Endothelial cell (in vitro differentiated cells): ENCODE measurements around the gene LAPTM4A. TPM values are rescaled to one million over a fixed set of nuclear protein-coding genes. Genes with fewer than 3 reads are reported as not detected.

Experiments used
- DNase-seq: peaks from one replicate; pipeline ENCODE4 v3.0.0; 2021; ENCODE audit warnings: low spot score
- H3K27ac Mint-ChIP-seq: one replicate; pipeline ENCODE4 v1.8.0; 2021; ENCODE audit warnings: mixed read lengths, inconsistent platforms; ENCODE audit not compliant: unreplicated experiment
- H3K27me3 Mint-ChIP-seq: one replicate; pipeline ENCODE4 v1.8.0; 2021; ENCODE audit warnings: mild to moderate bottlenecking, moderate library complexity, mixed read lengths, inconsistent platforms; ENCODE audit not compliant: unreplicated experiment
- H3K36me3 Mint-ChIP-seq: one replicate; pipeline ENCODE4 v1.8.0; 2021; ENCODE audit warnings: mild to moderate bottlenecking, low read depth, mixed read lengths, inconsistent platforms; ENCODE audit not compliant: unreplicated experiment
- H3K4me1 Mint-ChIP-seq: one replicate; pipeline ENCODE4 v1.8.0; 2021; ENCODE audit warnings: mild to moderate bottlenecking, mixed read lengths, inconsistent platforms; ENCODE audit not compliant: unreplicated experiment
- H3K4me3 Mint-ChIP-seq: one replicate; pipeline ENCODE4 v1.8.0; 2021; ENCODE audit warnings: mild to moderate bottlenecking, mixed read lengths, inconsistent platforms; ENCODE audit not compliant: unreplicated experiment
- H3K9me3 Mint-ChIP-seq: one replicate; pipeline ENCODE4 v1.8.0; 2021; ENCODE audit warnings: mixed read lengths, inconsistent platforms; ENCODE audit not compliant: unreplicated experiment
- CTCF ChIP-seq: fragments of 200-600 bp; sonication (generic); IDR thresholded peaks from one replicate; pipeline ENCODE4 v1.5.0; 2021; ENCODE audit warnings: antibody characterized with exemption; ENCODE audit not compliant: unreplicated experiment
- total RNA-seq: library from RNA; stranded (reverse); fragmentation: NEBNext Ultra II Directional; extraction: Animal tissue kit (Norgen Biotek cat#: 25700); gene quantifications from one replicate; pipeline ENCODE4 v1.2.1, GENCODE V29; 2021; ENCODE audit not compliant: unreplicated experiment

LAPTM4A gene
- total RNA-seq, 1 donor from 2014 or later, result 264 TPM

DNA sequence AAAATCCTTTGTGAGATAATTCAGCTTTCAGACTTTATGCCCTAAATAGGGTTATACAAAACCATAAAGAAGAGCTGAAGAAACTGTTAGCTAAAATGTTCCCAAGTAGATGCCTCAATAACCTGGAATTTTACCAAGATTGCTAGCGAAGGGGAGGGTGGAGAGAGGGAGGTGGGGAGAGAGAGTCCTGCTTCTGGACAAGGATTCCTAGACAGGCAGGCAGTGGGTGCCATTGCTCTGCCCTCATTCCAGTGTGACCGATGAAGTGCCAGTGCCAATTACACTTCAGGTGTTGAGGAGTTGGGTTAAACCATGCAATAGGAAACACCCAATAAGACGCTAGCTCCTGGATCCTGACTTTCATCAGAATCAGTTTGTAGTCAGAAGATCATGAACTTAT, 18.1 kb downstream of the LAPTM4A start:
- Mint-ChIP-seq H3K9me3 (no peaks in the 10 kb centered on the region), H3K4me1 (peaks cover 17% of the 10 kb centered on the region), H3K27me3 (no peaks in the 10 kb centered on the region), H3K4me3 (no peak overlapping the region), H3K36me3 (peaks cover 77% of the 10 kb centered on the region), H3K27ac (no peak overlapping the region)
- TF ChIP-seq CTCF, result no peak
- DNase-seq, result no peak

GRCh38 chr2:20030224-20030623, 21.2 kb downstream of the LAPTM4A start:
- Mint-ChIP-seq H3K36me3 (peaks cover 60% of the 10 kb centered on the region), H3K27me3 (no peaks in the 10 kb centered on the region), H3K4me3 (peak overlapping the region; percentile 54), H3K27ac (no peak overlapping the region), H3K4me1 (no peaks in the 10 kb centered on the region), H3K9me3 (no peaks in the 10 kb centered on the region)
- TF ChIP-seq CTCF, result no peak
- DNase-seq, result no peak

DNA sequence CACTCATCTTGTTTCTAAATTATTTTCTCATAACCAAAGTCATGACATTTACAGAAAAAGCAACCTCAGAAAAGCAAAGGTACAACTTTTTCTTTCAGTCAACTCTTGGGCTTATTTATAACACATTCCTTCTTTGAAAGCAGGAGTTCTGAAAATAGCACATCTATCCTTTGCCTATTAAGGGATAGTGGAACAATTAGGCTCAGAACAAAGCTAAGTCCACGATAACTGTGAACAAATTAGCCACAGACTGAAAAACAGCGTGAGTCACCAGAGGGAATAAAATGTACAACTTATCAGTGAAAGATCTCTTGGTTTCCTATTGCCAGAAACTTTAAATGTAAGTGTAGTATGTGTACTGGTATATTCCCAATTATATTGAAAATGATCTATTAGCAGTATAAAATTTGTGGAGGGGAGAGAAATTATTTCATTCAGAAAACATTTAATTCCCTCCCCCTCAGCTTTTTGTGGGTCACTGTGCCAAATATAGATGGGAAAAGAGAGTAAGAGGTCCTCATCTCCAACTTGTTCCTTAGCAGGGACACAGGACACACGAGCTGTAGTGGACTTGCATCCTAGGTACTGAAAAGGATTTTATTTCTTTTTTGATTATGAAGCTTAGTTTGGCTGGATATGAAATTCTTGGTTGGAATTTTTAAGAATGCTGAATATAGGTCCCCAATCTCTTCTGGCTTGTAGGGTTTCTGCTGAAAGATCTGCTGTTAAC, 23.6 kb downstream of the LAPTM4A start:
- Mint-ChIP-seq H3K9me3 (no peaks in the 10 kb centered on the region), H3K27ac (no peak overlapping the region), H3K36me3 (peaks cover 45% of the 10 kb centered on the region), H3K27me3 (no peaks in the 10 kb centered on the region), H3K4me3 (no peak overlapping the region), H3K4me1 (peaks cover under 1% of the 10 kb centered on the region)
- DNase-seq, result no peak
- no peak for TF ChIP-seq CTCF

- no peaks in the 10 kb centered on the region for H3K27me3 Mint-ChIP-seq
- no peak overlapping the region for H3K4me3 Mint-ChIP-seq
- peaks cover 43% of the 10 kb centered on the region for H3K36me3 Mint-ChIP-seq
- no peak for TF ChIP-seq CTCF
- DNase-seq, result no peak
- no peak overlapping the region for H3K27ac Mint-ChIP-seq
- peaks cover 3% of the 10 kb centered on the region for H3K4me1 Mint-ChIP-seq
- H3K9me3 Mint-ChIP-seq, result no peaks in the 10 kb centered on the region
These were observed 24.2 kb downstream of the LAPTM4A start for GRCh38 chr2:20027260-20027677.

DNA sequence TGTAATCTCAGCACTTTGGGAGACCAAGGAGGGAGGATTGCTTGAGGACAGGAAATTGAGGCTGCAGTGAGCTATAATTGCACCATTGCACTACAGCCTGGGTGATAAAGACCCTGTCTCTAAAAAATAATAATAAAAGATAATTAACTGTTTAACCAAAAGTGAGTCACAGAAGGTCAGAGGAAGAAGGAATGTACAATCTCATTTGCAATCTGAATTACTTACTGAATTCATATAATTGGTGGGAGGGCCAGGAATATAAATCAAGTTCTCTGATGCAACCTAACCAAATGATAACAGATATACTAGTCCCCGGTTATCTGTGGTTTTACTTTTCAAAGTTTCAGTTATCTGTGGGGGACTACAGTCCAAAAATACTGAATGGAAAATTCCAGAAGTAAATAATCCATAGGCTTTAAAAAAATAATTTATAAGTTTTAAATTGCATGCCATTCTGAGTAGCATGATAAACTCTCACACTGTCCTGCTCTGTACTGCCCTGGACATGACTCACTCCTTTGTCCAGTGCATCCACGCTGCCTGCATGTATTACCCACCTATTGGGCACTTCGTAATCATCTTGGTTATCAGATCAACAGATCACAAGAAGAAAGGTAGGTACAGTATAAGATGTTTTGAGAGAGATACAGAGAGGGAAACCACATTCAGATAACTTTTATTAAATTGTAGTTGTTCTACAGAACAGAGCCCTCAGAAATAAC, 26.2 kb downstream of the LAPTM4A start:
- H3K27ac Mint-ChIP-seq, result no peak overlapping the region
- H3K9me3 Mint-ChIP-seq, result peaks cover 12% of the 10 kb centered on the region
- H3K4me3 Mint-ChIP-seq, result no peak overlapping the region
- DNase-seq, result no peak
- H3K27me3 Mint-ChIP-seq, result no peaks in the 10 kb centered on the region
- H3K4me1 Mint-ChIP-seq, result peaks cover 3% of the 10 kb centered on the region
- H3K36me3 Mint-ChIP-seq, result peaks cover 43% of the 10 kb centered on the region
- TF ChIP-seq CTCF, result no peak
